Rectal smooth muscle tissue (tissue), 1 donor: ENCODE data around the gene JAG1.

Experiments used
- H3K27ac ChIP-seq: one replicate; pipeline ENCODE4 v1.7.0; 2013; ENCODE audit warnings: low read depth, low read length, inconsistent platforms
- H3K27me3 ChIP-seq: one replicate; pipeline ENCODE4 v1.7.0; 2013; ENCODE audit warnings: low read length; ENCODE audit not compliant: control insufficient read depth, insufficient read depth
- H3K36me3 ChIP-seq: one replicate; pipeline ENCODE4 v1.7.0; 2013; ENCODE audit warnings: low read length; ENCODE audit not compliant: control insufficient read depth, insufficient read depth
- H3K4me1 ChIP-seq: one replicate; pipeline ENCODE4 v1.7.0; 2013; ENCODE audit warnings: low read length; ENCODE audit not compliant: control insufficient read depth, insufficient read depth
- H3K4me3 ChIP-seq: one replicate; pipeline ENCODE4 v1.7.0; 2013; ENCODE audit warnings: low read length
- H3K9ac ChIP-seq: one replicate; pipeline ENCODE4 v1.7.0; 2013; ENCODE audit warnings: low read length

Gene JAG1

GRCh38 chr20:10645205-10645570 lies 28.6 kb downstream of the JAG1 start:
- H3K36me3 ChIP-seq, result peaks cover 65% of the 10 kb centered on the region

DNA sequence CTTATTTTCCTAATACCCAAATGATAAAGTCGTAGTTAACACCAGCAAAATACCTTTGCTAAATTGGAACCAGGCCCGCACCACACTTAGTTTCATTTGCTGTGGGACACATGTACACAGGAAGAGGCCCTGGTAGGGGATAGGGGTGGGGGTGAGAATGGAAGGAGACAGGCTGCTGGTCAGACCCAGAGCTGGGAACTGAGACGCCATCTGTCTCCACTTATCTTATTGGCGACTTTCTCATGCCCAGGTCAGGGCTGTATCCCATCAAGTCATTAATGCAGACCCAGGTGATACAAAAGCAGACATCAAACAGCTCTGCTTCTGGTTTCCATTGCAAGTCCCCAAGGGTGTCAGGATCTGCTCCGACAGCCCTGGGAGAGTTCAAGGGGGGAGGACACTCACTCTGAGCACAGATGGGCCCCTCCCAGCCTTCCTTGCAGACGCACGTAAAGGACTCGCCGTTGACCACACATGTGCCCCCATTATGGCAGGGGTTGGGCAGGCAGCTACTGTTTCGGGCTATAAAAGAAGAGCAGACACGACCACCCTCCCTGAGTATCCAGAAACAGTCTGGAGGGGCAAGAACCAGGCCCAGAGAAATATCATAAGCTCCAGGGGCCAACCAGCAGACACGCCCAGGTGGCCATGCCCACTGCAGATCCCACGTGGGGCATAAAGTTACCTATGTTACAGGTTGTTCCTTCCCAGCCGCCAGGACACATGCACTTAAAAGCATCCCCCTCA lies 29.2 kb downstream of the JAG1 start:
- H3K36me3 ChIP-seq, result peaks cover 66% of the 10 kb centered on the region
- no peak overlapping the region for H3K4me3 ChIP-seq
- no peak overlapping the region for H3K9ac ChIP-seq
- no peaks in the 10 kb centered on the region for H3K27me3 ChIP-seq
- no peak overlapping the region for H3K27ac ChIP-seq
- H3K4me1 ChIP-seq, result no peaks in the 10 kb centered on the region

More at GRCh38 chr20:10645205-10645570, 28.6 kb downstream of the JAG1 start:
- H3K27ac ChIP-seq, result no peak overlapping the region
- no peaks in the 10 kb centered on the region for H3K27me3 ChIP-seq
- H3K4me3 ChIP-seq, result no peak overlapping the region
- no peak overlapping the region for H3K9ac ChIP-seq
- H3K4me1 ChIP-seq, result no peaks in the 10 kb centered on the region

- peaks cover 70% of the 10 kb centered on the region for H3K36me3 ChIP-seq
- H3K27me3 ChIP-seq, result no peaks in the 10 kb centered on the region
- H3K4me3 ChIP-seq, result no peak overlapping the region
- no peak overlapping the region for H3K9ac ChIP-seq
- no peaks in the 10 kb centered on the region for H3K4me1 ChIP-seq
- no peak overlapping the region for H3K27ac ChIP-seq
These were observed 30.3 kb downstream of the JAG1 start for GRCh38 chr20:10643560-10643873.

DNA sequence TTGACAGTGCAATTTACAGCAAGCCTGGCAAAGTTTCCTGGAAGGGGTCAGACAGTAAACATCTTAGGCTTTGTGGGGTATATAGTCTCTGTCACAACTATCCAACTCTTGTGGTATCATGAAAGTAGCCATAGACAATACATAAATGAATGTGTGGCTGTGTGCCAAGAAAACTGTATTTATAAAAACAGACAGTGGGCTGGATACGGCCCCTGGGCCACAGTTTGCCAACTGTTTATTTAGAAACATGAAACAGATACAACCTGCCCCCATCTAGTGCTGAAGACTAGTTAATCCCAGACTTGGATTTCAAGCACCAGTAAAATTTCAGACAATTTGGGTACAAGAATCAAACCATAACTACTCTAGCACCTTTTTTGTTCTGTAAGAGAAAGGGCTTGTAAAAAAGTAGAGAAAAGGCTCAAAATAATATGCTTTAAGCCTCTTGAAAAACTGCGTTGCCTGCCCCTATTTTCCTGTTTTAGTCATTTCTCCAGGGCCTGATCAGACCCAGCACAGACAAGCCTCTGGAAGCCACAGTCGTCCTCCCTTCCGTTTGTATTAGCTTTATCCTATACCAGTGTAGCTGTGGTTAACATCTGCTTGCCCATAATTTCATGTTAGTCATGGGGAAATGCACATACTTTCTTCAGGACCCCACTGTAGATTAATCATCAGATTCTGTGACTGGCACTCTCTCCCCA lies 30.8 kb downstream of the JAG1 start:
- Histone ChIP-seq H3K27me3 (no peaks in the 10 kb centered on the region), H3K36me3 (peaks cover 65% of the 10 kb centered on the region), H3K4me3 (no peak overlapping the region), H3K9ac (no peak overlapping the region), H3K4me1 (no peaks in the 10 kb centered on the region), H3K27ac (no peak overlapping the region)

DNA sequence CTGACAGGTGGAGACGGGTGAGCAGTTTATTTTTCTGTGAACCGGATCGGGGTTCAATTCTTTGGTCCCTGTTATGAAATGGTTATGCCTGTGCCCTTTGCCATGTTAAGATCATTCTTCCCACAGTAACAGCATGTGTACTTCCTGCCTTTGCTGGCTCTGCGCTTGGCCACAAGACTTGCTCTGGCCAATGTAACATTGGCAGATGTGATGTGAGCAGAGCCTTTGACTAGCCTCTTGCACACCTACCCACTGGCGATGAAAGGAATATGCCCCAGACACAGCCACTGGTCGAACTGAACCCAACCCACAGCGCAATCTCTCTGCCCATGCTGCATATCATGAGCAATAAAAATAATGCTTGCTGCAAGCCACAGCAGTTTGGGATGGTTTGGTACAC lies 31.9 kb downstream of the JAG1 start:
- Histone ChIP-seq H3K36me3 (peaks cover 54% of the 10 kb centered on the region), H3K27me3 (no peaks in the 10 kb centered on the region), H3K4me1 (peaks cover 5% of the 10 kb centered on the region), H3K9ac (no peak overlapping the region), H3K27ac (no peak overlapping the region), H3K4me3 (no peak overlapping the region)

DNA sequence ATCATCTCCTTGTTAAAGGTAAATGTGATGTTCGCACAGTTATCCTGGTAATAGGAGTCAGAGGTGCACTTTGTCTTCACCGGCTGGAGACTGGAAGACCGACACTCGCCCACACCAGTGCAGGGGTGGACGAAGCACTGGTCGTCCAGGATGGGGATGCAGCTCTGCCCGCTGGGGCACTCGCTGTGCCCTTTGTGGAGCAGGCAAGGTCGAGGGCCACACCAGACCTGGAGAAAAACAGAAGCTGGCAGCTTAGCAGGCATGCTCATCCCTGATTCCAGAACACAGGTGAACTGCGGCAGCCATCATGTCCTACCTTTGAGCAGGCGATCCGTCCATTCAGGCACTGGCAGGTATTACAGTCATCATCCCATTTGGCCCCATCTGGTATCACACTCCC lies 32.3 kb downstream of the JAG1 start:
- H3K27me3 ChIP-seq, result no peaks in the 10 kb centered on the region
- no peak overlapping the region for H3K27ac ChIP-seq
- H3K4me3 ChIP-seq, result no peak overlapping the region
- peaks cover 52% of the 10 kb centered on the region for H3K36me3 ChIP-seq
- peaks cover 9% of the 10 kb centered on the region for H3K4me1 ChIP-seq
- no peak overlapping the region for H3K9ac ChIP-seq

- Histone ChIP-seq H3K27ac (no peak overlapping the region), H3K9ac (no peak overlapping the region), H3K4me3 (no peak overlapping the region)
These were observed 32.9 kb downstream of the JAG1 start for GRCh38 chr20:10640897-10641296.

DNA sequence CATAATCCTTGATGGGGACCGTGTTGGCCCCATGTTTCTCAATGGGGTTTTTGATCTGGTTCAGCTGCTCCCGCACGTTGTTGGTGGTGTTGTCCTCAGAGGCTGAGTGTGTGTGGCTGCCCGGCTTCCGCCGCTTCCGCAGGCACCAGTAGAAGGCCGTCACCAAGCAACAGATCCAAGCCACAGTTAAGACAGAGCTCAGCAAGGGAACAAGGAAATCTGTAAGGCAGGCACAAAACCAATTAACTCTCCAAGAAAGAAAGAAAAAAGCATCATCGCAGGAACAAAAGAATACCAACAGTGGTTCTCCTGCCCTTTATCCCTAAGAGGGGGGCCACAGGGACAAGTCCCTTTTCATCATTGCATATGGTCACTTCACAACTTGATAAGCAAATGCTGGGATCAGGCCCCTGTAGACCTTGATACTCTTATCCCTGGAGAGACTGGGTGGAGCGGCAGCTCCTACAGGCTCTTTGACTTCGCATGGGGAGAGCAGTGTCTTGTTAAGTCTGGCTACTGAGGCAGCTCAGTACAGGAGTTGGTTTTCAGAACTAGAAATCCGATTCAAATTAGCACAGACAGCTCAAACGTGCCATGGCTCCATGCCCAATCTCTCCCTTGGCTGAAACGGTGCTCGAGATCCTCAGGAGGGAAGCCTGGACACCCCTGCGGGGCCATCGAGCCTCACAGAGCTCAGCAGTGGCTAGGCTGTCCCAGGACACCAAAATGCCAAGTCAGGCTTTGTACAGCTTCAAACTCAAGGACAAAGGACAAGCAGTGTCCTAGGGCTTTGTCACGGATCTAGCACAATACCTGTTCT lies 33.9 kb downstream of the JAG1 start:
- peaks cover 20% of the 10 kb centered on the region for H3K4me1 ChIP-seq
- no peak overlapping the region for H3K27ac ChIP-seq
- no peak overlapping the region for H3K9ac ChIP-seq
- H3K36me3 ChIP-seq, result peaks cover 42% of the 10 kb centered on the region
- no peak overlapping the region for H3K4me3 ChIP-seq
- no peaks in the 10 kb centered on the region for H3K27me3 ChIP-seq

More at GRCh38 chr20:10640897-10641296, 32.9 kb downstream of the JAG1 start:
- Histone ChIP-seq H3K27me3 (no peaks in the 10 kb centered on the region), H3K36me3 (peaks cover 48% of the 10 kb centered on the region), H3K4me1 (peaks cover 15% of the 10 kb centered on the region)

DNA sequence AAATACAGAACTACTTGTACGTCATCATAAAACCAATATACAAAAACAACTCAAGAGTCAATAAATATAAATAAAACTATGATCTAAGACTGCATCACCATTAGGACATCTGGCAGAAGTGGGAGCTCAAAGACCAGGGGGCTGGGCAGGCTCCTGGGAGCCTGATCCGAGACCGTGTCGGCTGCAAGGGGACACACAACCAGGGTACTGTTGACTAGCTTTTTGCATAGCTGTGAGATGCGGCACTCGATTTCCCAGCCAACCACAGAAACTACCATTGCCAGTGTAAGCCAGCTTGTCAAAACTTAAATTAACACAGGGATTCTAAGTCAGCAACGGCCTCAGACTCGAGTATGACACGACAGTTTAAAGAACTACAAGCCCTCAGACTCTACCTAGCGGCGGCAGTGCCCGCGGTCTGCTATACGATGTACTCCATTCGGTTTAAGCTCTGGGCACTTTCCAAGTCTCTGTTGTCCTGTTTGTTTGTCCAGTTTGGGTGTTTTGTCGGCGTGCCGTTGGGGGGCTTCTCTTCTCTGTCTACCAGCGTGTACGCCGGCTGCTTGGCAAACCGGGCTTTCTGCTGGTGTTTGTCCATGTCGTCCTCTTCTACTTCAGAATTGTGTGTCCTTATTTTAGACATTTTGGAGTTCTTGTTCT lies 34.6 kb downstream of the JAG1 start:
- Histone ChIP-seq H3K4me1 (peaks cover 22% of the 10 kb centered on the region), H3K27ac (no peak overlapping the region), H3K36me3 (peaks cover 35% of the 10 kb centered on the region)

GRCh38 chr20:10637563-10637962 lies 36.2 kb downstream of the JAG1 start:
- Histone ChIP-seq H3K27me3 (no peaks in the 10 kb centered on the region), H3K27ac (peak overlapping the region; percentile 76), H3K4me1 (peaks cover 23% of the 10 kb centered on the region), H3K36me3 (peaks cover 30% of the 10 kb centered on the region), H3K4me3 (no peak overlapping the region), H3K9ac (no peak overlapping the region)

More for the DNA sequence above, 34.6 kb downstream of the JAG1 start:
- Histone ChIP-seq H3K27me3 (no peaks in the 10 kb centered on the region), H3K4me3 (no peak overlapping the region), H3K9ac (no peak overlapping the region)

DNA sequence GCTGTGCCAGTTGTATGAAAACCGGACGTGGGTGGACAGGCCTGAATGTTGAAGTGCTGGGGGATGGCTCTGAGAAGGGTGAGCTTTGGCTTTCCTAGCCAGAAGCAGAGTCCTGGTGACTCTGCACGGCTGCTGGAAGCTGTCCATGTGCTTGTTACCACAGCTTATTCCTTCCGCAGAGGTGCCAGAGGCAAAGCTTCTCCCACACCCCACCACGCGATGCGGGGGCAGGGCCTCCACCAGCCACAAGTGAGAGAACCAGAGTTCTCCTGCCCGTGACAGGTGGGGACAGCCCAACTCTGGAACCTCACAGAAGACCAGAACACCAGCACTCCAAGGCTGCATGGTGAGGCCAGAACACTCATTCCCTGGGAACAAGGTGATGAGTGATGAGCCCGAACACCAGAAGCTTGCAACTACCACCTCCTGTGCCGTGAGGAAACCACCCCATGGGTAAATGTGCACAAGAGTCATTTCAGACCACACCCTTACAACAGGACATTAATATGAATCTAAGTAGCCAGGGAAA lies 36.7 kb downstream of the JAG1 start:
- Histone ChIP-seq H3K9ac (no peak overlapping the region), H3K36me3 (peaks cover 27% of the 10 kb centered on the region), H3K4me1 (peaks cover 23% of the 10 kb centered on the region), H3K27ac (peak overlapping the region; percentile 76), H3K27me3 (no peaks in the 10 kb centered on the region), H3K4me3 (no peak overlapping the region)

GRCh38 chr20:10636326-10636818 lies 37.4 kb downstream of the JAG1 start:
- H3K27me3 ChIP-seq, result no peaks in the 10 kb centered on the region
- H3K27ac ChIP-seq, result peak overlapping the region; percentile 76
- H3K36me3 ChIP-seq, result peaks cover 19% of the 10 kb centered on the region
- peaks cover 23% of the 10 kb centered on the region for H3K4me1 ChIP-seq
- no peak overlapping the region for H3K9ac ChIP-seq
- no peak overlapping the region for H3K4me3 ChIP-seq
